Bronchial epithelial cell (primary cell): ENCODE results near the gene NCAPG. TPM values are rescaled to one million over a fixed set of nuclear protein-coding genes. Genes with fewer than 3 reads are reported as not detected.
A peak's percentile ranks its signal among the peaks of the same experiment; 100 is the strongest.

Experiments used
- DNase-seq: peaks from one replicate; pipeline ENCODE4 v3.0.0-alpha.2; 2010; ENCODE audit warnings: low read depth
- FAIRE-seq: peaks from 2 replicates; lab custom pipeline; 2011; peaks lifted over from hg19 to GRCh38; lab: Jason Lieb, UNC
- H3K27me3 ChIP-seq: 2 replicates; pipeline ENCODE4 v1.5.1; 2011; ENCODE audit warnings: low read length; ENCODE audit not compliant: control insufficient read depth, insufficient read depth
- H3K36me3 ChIP-seq: 2 replicates; pipeline ENCODE4 v1.5.1; 2011; ENCODE audit warnings: low read length; ENCODE audit not compliant: control insufficient read depth, insufficient read depth
- H3K4me3 ChIP-seq: 2 replicates; pipeline ENCODE4 v1.5.1; 2011; ENCODE audit warnings: mild to moderate bottlenecking, low read depth, low read length, control low read depth
- CTCF ChIP-seq: IDR thresholded peaks from 2 replicates; pipeline ENCODE4 v1.5.1; 2011; ENCODE audit warnings: mild to moderate bottlenecking, moderate library complexity, low read length, control low read depth, inconsistent platforms; ENCODE audit not compliant: insufficient read depth, severe bottlenecking
- total RNA-seq: library from RNA; depleted of rRNA; stranded (reverse); fragments of >200 nt; gene quantifications from 2 replicates; pipeline ENCODE4 v1.2.1, GENCODE V29; 2014

Gene NCAPG
- total RNA-seq, 1 donor from 2014 or later = 0.26 TPM

GRCh38 chr4:17773135-17773698, 37.6 kb upstream of the NCAPG start:
- no peak for TF ChIP-seq CTCF
- DNase-seq (peak; percentile 22), FAIRE-seq (peak; percentile 60)
- H3K27me3 ChIP-seq = no peaks in the 10 kb centered on the region
- no peak overlapping the region for H3K4me3 ChIP-seq
- no peaks in the 10 kb centered on the region for H3K36me3 ChIP-seq

- Histone ChIP-seq H3K36me3 (no peaks in the 10 kb centered on the region), H3K27me3 (peaks cover 9% of the 10 kb centered on the region), H3K4me3 (no peak overlapping the region)
- FAIRE-seq (no peak), DNase-seq (no peak)
- no peak for TF ChIP-seq CTCF
Observed at GRCh38 chr4:17778431-17778830, 32.3 kb upstream of the NCAPG start.

GRCh38 chr4:17780501-17781299, 30.1 kb upstream of the NCAPG start:
- Histone ChIP-seq H3K4me3 (peak overlapping the region; percentile 32), H3K36me3 (no peaks in the 10 kb centered on the region), H3K27me3 (peaks cover 9% of the 10 kb centered on the region)
- FAIRE-seq (peak; percentile 7), DNase-seq (no peak)
- TF ChIP-seq CTCF = no peak

GRCh38 chr4:17781300-17782287, 29.2 kb upstream of the NCAPG start, which contains the start of gene FAM184B:
Gene FAM184B, minus strand, starts transcription at chr4:17781621. Its CDS starts 322 bp downstream, at chr4:17781299.
- no peak for TF ChIP-seq CTCF
- peaks cover 9% of the 10 kb centered on the region for H3K27me3 ChIP-seq
- H3K36me3 ChIP-seq = no peaks in the 10 kb centered on the region
- FAIRE-seq (no peak), DNase-seq (no peak)
- peak within 1 kb of the TSS; percentile 32 for H3K4me3 ChIP-seq

- no peak for DNase-seq
- no peak overlapping the region for H3K4me3 ChIP-seq
- no peaks in the 10 kb centered on the region for H3K36me3 ChIP-seq
- no peak for FAIRE-seq
- TF ChIP-seq CTCF = no peak
- no peaks in the 10 kb centered on the region for H3K27me3 ChIP-seq
Observed at GRCh38 chr4:17785858-17786257, 24.9 kb upstream of the NCAPG start.
